ENCODE results near the gene TACC2. TPM values are rescaled to one million over a fixed set of nuclear protein-coding genes. Genes with fewer than 3 reads are reported as not detected.
A peak's percentile ranks its signal among the peaks of the same experiment; 100 is the strongest.

The TACC2 gene
- total and polyA plus RNA-seq, 12 donors = 68.1 to 451 (median 364) TPM

DNA sequence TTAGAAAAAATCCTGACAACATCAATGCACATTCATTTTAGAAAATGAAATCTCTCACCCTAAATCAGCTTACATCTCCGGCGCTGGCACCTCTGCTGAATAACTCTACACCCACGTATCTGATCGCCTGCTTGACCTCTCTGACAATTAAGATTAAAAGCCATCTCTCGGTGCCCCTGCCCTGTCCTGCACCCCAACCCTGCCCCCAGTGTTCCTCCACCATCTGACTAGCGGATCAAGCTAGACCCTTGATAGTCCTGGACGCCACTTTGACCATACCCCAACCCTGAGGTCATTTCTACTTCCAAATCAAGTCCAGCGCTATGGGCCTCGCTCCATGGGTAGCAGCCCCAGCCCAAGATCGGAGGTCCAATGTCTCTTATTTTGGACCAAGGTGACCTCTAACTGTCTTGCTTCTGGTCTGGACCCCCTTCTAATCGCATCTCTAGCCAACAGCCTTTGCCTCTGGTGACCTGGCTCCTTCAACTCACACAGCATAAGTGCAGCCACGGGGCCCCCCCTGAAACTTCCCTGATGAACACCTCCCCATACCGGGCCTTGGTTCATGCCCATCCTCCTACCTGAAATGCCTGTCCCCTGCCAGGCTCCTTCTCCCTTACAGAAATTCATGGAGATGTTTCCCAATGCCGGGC lies 310.6 kb downstream of the TACC2 start:
- TF ChIP-seq, protein P1, sequence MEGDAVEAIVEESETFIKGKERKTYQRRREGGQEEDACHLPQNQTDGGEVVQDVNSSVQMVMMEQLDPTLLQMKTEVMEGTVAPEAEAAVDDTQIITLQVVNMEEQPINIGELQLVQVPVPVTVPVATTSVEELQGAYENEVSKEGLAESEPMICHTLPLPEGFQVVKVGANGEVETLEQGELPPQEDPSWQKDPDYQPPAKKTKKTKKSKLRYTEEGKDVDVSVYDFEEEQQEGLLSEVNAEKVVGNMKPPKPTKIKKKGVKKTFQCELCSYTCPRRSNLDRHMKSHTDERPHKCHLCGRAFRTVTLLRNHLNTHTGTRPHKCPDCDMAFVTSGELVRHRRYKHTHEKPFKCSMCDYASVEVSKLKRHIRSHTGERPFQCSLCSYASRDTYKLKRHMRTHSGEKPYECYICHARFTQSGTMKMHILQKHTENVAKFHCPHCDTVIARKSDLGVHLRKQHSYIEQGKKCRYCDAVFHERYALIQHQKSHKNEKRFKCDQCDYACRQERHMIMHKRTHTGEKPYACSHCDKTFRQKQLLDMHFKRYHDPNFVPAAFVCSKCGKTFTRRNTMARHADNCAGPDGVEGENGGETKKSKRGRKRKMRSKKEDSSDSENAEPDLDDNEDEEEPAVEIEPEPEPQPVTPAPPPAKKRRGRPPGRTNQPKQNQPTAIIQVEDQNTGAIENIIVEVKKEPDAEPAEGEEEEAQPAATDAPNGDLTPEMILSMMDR (IDR thresholded peaks at IDR 0.05) = no peak
- WGBS, 2 donors = 87% methylated on average over 14 of the region's 14 CpGs
- no peaks in the 10 kb centered on the region for H3K9me3 ChIP-seq
- H3K36me3 ChIP-seq = no peaks in the 10 kb centered on the region
- H3K4me3 ChIP-seq = peak overlapping the region in 1 of 10 donors; percentile 2
- DNase-seq (no peak), ATAC-seq (no peak)
- no peak overlapping the region for H3K27ac ChIP-seq
- H3K4me1 ChIP-seq = peaks cover 0 to 14% (median 6%) of the 10 kb centered on the region in 9 donors
- intact Hi-C loops (cut with DNase I) = loop anchor here (1.0 to 10.0 kb wide), 14 partner anchors 43 to 1255 kb away; partner anchors contain the start of gene DMBT1 (in 1 of the 10)
- H3K27me3 ChIP-seq = no peaks in the 10 kb centered on the region

- WGBS, 2 donors = 65 to 69% methylated on average over 12 of the region's 12 CpGs
- ATAC-seq (peak in 4 of 8 donors; percentile 5 to 29 (median 20)), DNase-seq (no peak)
- Histone ChIP-seq H3K4me1 (peaks cover 0 to 11% (median 6%) of the 10 kb centered on the region in 9 donors), H3K4me3 (no peak overlapping the region), H3K27ac (peak overlapping the region in 2 of 10 donors; percentile 25 to 68), H3K36me3 (no peaks in the 10 kb centered on the region), H3K27me3 (no peaks in the 10 kb centered on the region), H3K9me3 (peaks cover 0 to 11% (median 0%) of the 10 kb centered on the region in 11 donors)
- intact Hi-C loops (cut with DNase I) = loop anchor here in 3 of 10 donors (2.0 to 5.0 kb wide), 3 partner anchors 41 to 261 kb away; partner anchors contain the start of gene DMBT1 (in 1 of the 3)
- TF ChIP-seq, protein P1 (IDR thresholded peaks at IDR 0.05) = no peak
These were observed 312.3 kb downstream of the TACC2 start for GRCh38 chr10:122301055-122301810.

DNA sequence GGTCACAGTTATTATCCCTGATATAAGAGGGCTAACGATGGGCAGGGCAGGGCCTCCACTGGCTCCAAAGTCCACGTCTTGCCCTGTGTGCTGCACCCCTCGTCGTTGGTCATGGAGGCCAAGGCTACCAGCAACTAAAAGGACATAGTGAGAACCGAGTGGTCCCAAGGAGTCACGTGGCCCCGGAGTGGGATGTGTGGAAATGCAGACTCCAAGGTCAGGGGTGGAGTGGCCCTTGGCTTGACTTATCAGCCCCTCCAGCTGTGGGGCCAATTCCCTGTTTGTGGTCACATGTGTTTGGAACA lies 312.8 kb downstream of the TACC2 start:
- intact Hi-C loops (cut with DNase I) = loop anchor here in 3 of 10 donors (2.0 to 5.0 kb wide), 3 partner anchors 41 to 261 kb away; partner anchors contain the start of gene DMBT1 (in 1 of the 3)
- WGBS, 2 donors = 89 to 95% methylated on average over 7 of the region's 7 CpGs
- Histone ChIP-seq H3K36me3 (no peaks in the 10 kb centered on the region), H3K9me3 (peaks cover 0 to 12% (median 0%) of the 10 kb centered on the region in 11 donors), H3K4me3 (no peak overlapping the region), H3K27me3 (no peaks in the 10 kb centered on the region), H3K4me1 (peaks cover 0 to 11% (median 6%) of the 10 kb centered on the region in 9 donors), H3K27ac (peak overlapping the region in 2 of 10 donors; percentile 25 to 68)
- DNase-seq (no peak), ATAC-seq (no peak)
- TF ChIP-seq, protein P1 (IDR thresholded peaks at IDR 0.05) = no peak

GRCh38 chr10:122302315-122302714 lies 313.4 kb downstream of the TACC2 start:
- peaks cover 0 to 15% (median 8%) of the 10 kb centered on the region in 9 donors for H3K4me1 ChIP-seq
- WGBS, 2 donors = 96 to 98% methylated on average over 4 of the region's 4 CpGs
- TF ChIP-seq, protein P1 (IDR thresholded peaks at IDR 0.05) = no peak
- no peak overlapping the region for H3K4me3 ChIP-seq
- peak overlapping the region in 1 of 10 donors; percentile 68 for H3K27ac ChIP-seq
- H3K27me3 ChIP-seq = no peaks in the 10 kb centered on the region
- no peak for ATAC-seq
- no peaks in the 10 kb centered on the region for H3K36me3 ChIP-seq
- intact Hi-C loops (cut with DNase I) = loop anchor here in 2 of 10 donors (5.0 kb wide), 2 partner anchors 40 to 260 kb away; partner anchors contain the start of gene DMBT1 (in 1 of the 2)
- no peak for DNase-seq
- H3K9me3 ChIP-seq = peaks cover 0 to 12% (median 0%) of the 10 kb centered on the region in 11 donors
